GM12878 (cell line): ENCODE data around the gene SEC62.

Experiments used
- ESRRA ChIP-seq: IDR thresholded peaks from 2 replicates; pipeline ENCODE4 v1.6.1; 2012; ENCODE audit warnings: mild to moderate bottlenecking, low read length, improper control_type of control experiment
- EZH2 ChIP-seq: IDR thresholded peaks from 2 replicates; pipeline ENCODE4 v1.6.1; 2012; ENCODE audit warnings: low read depth, mild to moderate bottlenecking, control low read depth, inconsistent platforms, low read length, borderline replicate concordance; ENCODE audit not compliant: control insufficient read depth
- HCFC1 ChIP-seq: fragments of 150-350 bp; IDR thresholded peaks from 2 replicates; pipeline ENCODE4 v1.6.1; 2014; ENCODE audit warnings: low read length
- MEF2A ChIP-seq: IDR thresholded peaks from 2 replicates; pipeline ENCODE4 v1.6.1; 2011; ENCODE audit warnings: low read depth, mild to moderate bottlenecking, low read length, moderate library complexity; ENCODE audit not compliant: insufficient read depth
- WRNIP1 ChIP-seq: IDR thresholded peaks from 2 replicates; pipeline ENCODE4 v1.6.1; 2011; ENCODE audit warnings: low read depth, low read length, improper control_type of control experiment, borderline replicate concordance
- ZNF274 ChIP-seq: IDR thresholded peaks from one replicate; pipeline ENCODE4 v1.8.0; 2011; ENCODE audit not compliant: insufficient read length, insufficient read depth
- TF ChIP-seq, protein P1 (sequence below), 3 experiments: IDR thresholded peaks in 2 of 3; conservative IDR thresholded peaks in 1 of 3; 2 replicates each; pipeline ENCODE4 v1.5.1; 2011; ENCODE audit warnings: low read depth in 3 of 3, low read length in 3 of 3, mild to moderate bottlenecking in 3 of 3, control low read depth in 2 of 3, moderate library complexity in 2 of 3, inconsistent platforms in 1 of 3, mixed read lengths in 1 of 3; ENCODE audit not compliant: control insufficient read depth in 2 of 3, insufficient read depth in 1 of 3; ENCODE audit errors: extremely low read depth in 1 of 3

GRCh38 chr3:169923831-169924230 lies 42.8 kb upstream of the SEC62 start:
- TF ChIP-seq, protein P1, sequence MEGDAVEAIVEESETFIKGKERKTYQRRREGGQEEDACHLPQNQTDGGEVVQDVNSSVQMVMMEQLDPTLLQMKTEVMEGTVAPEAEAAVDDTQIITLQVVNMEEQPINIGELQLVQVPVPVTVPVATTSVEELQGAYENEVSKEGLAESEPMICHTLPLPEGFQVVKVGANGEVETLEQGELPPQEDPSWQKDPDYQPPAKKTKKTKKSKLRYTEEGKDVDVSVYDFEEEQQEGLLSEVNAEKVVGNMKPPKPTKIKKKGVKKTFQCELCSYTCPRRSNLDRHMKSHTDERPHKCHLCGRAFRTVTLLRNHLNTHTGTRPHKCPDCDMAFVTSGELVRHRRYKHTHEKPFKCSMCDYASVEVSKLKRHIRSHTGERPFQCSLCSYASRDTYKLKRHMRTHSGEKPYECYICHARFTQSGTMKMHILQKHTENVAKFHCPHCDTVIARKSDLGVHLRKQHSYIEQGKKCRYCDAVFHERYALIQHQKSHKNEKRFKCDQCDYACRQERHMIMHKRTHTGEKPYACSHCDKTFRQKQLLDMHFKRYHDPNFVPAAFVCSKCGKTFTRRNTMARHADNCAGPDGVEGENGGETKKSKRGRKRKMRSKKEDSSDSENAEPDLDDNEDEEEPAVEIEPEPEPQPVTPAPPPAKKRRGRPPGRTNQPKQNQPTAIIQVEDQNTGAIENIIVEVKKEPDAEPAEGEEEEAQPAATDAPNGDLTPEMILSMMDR (IDR thresholded peaks at IDR 0.05 in 2 of 3, conservative IDR thresholded peaks at IDR 0.05 in 1 of 3; ENCODE audit: control insufficient read depth in 2 of 3, extremely low read depth in 1 of 3, insufficient read depth in 1 of 3, low read depth in 3 of 3, low read length in 3 of 3) = no peak
- no peak for TF ChIP-seq ESRRA
- TF ChIP-seq WRNIP1 = no peak
- TF ChIP-seq MEF2A = no peak
- no peak for TF ChIP-seq EZH2
- no peak for TF ChIP-seq HCFC1
- TF ChIP-seq ZNF274 = no peak
